Epithelial cell of esophagus (primary cell): ENCODE results near the gene NLGN4Y.

Source experiments
- DNase-seq: peaks from one replicate; pipeline ENCODE4 v3.0.0; 2010; ENCODE audit warnings: low read depth
- H3K4me3 ChIP-seq: 2 replicates; pipeline ENCODE4 v1.5.1; 2011; ENCODE audit warnings: mild to moderate bottlenecking, low read length, control low read depth
- TF ChIP-seq, protein P1 (sequence below): IDR thresholded peaks from 2 replicates; pipeline ENCODE4 v1.5.1; 2011; ENCODE audit warnings: low read depth, mild to moderate bottlenecking, low read length, control low read depth, inconsistent platforms; ENCODE audit not compliant: insufficient read depth; ENCODE audit errors: missing control alignments

Gene NLGN4Y

DNA sequence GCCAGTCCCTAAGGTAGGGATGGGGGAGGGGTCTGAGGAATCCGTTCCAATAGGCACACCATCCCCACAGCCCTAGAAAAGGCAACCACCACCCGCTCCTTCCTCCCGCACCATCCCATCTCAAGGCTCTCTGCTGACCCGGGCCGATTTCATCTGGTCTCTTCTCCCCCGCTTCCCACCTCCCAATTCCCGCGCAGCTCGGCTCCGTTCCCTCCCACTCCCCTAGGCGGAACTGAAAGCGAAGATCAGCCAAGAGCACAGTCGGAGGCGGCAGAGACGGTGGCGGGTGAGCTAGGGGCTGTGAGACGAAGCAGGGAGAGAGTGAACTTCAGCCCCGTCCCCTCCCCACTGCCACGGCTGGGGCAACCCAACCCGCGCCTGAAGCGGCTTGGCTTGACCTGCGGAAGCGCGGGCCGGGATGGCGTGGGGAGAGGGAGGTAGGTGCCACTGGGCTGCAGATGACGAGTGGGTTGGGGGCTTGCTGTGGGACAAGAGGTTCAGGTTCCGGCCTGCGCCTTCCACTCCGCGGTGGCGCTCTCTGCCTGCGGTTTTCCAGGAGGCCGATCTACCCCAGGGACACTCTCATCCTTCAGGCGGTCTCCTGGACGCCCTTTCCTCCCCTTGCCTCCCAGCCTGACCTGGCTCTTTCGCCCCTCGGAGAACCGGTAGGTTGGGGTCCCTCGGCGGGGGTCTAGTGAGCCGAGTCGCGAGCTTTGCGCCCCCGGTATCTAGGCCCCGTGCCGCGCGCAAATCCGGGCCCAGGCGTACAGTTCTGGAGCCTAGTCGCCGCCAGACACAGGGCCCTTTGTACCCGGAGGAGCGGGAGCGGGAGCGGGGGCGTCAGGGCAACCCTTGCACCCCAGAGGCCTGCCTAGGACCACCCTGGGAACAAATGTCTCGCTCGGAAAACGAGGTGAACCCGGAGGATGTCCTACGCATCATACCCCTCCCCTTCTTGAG is at the start of gene NLGN4Y:
NLGN4Y (plus strand) TSS at position 258 of the 960 bp plus-strand sequence. CDS start 97,591 bp downstream, outside the sequence.
- peak within 1 kb of the TSS; percentile 67 for H3K4me3 ChIP-seq
- TF ChIP-seq, protein P1, sequence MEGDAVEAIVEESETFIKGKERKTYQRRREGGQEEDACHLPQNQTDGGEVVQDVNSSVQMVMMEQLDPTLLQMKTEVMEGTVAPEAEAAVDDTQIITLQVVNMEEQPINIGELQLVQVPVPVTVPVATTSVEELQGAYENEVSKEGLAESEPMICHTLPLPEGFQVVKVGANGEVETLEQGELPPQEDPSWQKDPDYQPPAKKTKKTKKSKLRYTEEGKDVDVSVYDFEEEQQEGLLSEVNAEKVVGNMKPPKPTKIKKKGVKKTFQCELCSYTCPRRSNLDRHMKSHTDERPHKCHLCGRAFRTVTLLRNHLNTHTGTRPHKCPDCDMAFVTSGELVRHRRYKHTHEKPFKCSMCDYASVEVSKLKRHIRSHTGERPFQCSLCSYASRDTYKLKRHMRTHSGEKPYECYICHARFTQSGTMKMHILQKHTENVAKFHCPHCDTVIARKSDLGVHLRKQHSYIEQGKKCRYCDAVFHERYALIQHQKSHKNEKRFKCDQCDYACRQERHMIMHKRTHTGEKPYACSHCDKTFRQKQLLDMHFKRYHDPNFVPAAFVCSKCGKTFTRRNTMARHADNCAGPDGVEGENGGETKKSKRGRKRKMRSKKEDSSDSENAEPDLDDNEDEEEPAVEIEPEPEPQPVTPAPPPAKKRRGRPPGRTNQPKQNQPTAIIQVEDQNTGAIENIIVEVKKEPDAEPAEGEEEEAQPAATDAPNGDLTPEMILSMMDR = no peak
- DNase-seq = peak; percentile 31

DNA sequence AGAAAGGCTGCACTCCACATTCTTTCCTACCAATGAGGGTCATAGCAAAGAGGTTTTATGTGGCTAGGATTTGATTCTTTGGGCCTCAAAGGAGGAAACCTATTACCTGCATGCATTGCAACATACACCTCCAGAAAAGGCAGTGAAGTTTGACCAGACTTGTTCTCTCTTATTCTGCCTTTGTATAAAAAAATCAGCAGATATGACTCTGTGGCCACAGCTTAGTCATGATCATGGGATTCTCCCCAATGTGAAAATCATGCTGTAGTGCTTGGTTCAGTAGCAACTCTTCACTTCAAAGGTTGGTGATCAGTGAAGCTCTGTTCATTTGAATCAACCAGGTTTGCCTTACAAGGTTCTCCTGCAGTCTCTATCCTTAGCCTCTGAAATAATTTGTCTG is 38.4 kb upstream of the NLGN4Y start:
- no peak overlapping the region for H3K4me3 ChIP-seq
- TF ChIP-seq, protein P1 = no peak
- DNase-seq = peak; percentile 86

DNA sequence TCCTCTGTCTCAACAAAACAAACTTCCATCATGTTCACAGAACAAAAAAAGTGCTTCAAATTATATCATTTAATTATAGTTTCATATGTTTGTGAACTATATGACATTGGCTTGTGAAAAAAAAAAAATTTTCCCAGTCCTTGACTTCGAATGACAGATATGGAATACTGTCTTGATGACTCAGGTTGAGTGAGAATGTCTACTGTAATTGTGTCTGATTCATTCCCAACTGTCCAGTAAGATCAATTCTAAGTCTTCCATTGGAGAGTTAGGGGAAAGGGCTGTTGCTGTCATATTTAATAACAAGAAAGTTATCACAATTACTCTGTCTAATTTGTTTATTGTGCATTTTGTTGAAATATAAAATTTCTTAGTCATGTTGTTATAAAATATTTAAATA is 34.1 kb upstream of the NLGN4Y start:
- DNase-seq = peak; percentile 59
- H3K4me3 ChIP-seq = no peak overlapping the region
- TF ChIP-seq, protein P1 = no peak

DNA sequence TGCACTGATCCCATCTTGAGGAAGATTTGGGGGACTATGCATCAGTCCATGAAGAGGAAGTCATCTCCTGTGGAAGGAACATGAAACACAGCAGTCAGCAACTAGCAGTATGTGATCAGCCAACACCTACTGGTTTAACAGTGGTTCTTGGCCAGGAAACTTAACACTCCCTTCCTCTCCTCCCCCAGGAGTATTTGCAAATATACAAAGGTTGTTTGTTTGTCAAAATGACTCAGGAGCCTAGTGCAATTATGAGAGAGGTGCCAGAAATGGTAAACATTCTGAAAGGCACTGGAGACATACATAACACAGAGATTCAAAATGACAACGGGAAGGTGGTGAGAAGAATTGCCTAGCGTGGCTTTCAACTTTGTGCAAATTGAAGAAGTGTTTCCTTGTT is 26.3 kb upstream of the NLGN4Y start:
- no peak overlapping the region for H3K4me3 ChIP-seq
- TF ChIP-seq, protein P1 = no peak
- peak; percentile 54 for DNase-seq

DNA sequence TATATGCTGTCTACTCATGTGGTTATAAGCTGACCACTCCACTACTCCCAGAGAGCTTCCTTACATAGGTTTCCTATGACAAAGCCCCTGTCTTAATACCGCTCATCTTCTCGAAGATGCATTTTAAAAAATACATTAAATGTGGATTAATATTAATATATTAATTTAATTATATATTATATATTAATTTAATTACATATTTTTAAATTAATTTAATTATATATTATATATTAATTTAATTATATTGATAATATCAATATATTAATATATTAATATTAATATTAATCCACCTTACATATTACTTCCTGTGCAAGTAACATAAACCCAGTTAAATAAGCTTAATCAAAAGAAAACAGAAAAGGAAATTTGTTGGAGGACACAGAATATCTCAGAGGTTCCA is 19.7 kb upstream of the NLGN4Y start:
- no peak overlapping the region for H3K4me3 ChIP-seq
- TF ChIP-seq, protein P1 = no peak
- DNase-seq = no peak

DNA sequence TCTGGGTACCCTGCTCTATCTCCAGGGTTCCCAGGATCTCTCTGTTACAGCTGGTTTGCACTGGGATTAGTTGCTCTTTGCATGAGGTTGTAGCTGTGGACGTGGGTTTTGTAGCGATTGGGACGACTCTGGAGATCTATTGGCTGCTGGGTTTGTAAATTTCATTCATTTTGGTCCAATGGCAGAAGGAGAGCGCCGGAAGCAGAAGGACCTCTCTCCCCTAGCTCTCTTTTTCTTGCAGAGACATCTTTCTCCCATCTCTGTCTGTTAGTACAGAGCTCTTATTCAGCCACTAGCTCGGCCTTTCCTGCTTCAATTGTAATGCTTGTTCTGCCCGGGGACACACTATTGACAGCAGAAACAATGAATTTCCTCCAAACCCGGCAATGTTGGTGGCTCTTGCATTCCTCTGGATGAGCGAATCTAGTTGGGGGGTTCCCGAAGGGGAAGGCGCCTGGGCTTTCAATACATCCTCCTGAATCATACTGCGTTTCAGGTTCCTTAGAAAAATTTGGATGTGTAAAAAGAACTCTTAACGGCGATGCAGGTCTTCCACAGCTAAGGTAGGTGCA is 1.9 kb upstream of the NLGN4Y start:
- DNase-seq = peak; percentile 3
- peak overlapping the region; percentile 10 for H3K4me3 ChIP-seq
- TF ChIP-seq, protein P1 = no peak
